Stimulated activated naive CD4-positive, alpha-beta T cell (primary cell): ENCODE results near the gene BRI3.

Source experiments
- DNase-seq, 6 experiments: peaks; one replicate each; lab custom pipeline; 2025; lab: John Stamatoyannopoulos, UW

BRI3 gene

GRCh38 chr7:98252425-98253054, 28.9 kb upstream of the BRI3 start:
- peak in 1 of 6 experiments; percentile 38 for DNase-seq

DNA sequence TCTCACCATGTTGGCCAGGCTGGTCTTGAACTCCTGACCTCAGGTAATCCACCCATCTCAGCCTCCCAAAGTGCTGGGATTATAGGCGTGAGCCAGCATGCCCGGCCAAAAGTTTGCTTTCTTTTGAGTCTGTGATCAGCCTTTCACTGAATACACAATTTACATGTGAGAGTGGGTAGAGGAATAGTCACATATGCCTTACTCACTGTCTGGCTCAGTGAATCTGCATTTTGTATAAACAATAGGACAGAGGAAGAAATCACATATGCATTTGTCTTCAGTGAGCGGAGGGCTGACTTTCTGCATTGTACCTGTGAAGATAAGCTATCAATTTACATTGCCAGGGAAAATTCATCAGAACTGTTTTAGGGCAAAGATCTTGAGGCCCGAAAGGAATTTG, 27.0 kb upstream of the BRI3 start:
- DNase-seq: no peak

DNA sequence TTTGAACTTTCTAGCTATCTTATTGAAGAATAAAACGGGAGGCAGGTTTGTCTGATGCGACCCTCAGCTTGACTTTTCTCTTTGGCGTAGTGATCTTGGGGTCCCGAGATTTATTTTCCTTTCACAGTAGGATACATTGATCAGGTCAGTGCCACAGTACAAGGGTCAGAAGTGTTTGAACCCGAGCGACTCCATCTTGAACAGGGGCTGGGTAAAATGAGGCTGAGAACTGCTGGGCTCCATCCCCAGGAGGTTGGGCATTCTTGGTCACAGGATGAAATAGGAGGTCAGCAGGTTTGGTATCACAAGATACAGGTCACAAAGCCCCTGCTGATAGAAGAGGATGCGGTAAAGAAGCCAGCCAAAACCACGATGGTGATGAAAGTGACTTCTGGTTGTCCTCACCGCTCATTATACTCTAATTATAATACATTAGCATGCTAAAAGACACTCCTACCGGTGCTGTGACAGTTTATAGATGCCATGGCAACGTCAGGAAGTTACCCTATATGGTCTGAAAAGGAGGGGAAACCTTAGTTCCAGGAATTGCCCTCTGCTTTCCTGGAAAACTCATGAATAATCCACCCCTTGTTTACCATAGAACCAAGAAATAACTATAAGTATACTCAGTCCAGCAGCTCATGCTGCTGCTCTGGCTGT, 26.4 kb upstream of the BRI3 start:
- no peak for DNase-seq

DNA sequence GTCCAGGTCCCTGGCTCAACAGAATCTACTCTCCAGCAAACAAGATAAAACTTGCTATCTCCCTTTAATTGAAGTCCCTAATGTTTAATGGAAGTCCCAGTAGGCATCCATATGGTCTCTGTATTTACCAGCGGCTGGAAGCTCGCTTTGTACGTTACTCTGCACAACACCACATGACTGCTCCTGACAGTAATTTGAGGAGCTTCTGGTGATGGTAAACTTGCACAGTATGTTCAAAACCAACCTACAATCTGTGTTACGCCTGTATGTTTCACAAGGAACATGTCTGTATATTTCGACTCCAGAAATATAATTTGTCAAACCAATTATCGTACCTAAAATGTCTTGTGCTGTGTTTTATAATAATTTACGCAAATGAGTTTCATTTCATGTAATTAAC, 25.1 kb upstream of the BRI3 start:
- DNase-seq: no peak

DNA sequence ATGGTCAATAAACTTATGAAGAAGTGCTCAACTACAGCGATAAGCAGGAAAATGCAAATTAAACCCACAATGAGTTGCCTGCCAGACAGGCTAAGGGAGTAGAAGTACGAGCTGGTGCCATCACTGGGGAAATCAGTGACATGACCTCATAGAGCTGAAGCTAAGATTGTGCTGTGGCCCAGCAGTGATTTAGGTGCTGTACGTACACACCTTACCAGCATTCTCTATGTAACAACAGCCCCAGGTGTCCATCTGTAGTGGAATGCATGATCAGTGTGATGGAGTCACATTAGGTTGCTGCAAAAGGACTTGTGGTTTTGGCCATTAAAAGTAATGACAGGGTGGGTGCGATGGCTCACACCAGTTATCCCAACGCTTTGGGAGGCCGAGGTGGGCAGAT, 23.8 kb upstream of the BRI3 start:
- DNase-seq: no peak

DNA sequence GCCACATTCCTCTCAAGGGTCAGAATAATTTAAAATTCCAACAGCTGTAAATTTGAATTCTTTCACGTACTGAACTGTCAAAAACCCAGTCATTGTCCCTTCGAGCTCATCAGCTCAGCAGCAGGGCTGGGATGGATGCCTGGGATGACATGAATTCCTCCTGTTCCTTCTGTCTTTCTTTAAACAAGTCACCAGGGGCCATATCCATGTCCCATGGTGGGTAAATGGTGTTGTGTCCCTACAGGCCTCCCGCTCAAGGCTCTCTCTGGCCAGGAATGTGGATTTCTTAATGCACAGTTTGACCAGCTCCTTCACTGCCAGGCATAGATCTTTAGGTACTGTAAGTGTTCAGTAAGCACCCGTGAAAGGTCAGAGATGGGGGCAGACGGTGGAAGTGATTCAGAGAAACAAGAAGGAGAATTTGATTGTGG, 15.6 kb upstream of the BRI3 start:
- DNase-seq: no peak

DNA sequence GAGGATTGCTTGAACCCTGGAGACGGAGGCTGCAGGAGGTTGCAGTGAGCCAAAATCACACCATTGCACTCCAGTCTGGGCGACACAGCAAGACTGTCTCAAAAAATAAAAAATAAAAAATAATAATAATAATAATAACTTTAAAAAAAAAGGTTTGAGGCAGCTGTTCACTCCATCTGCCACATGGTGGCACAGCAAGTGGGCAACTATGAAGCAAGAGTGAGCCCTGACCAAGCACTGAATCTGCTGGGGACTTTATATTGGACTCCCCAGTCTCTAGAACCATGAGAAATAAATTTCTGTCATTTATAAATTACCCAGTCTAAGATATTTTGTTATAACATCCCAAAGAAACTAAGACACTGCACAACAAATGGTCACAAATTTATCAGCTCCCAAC, 14.6 kb upstream of the BRI3 start:
- DNase-seq: no peak

DNA sequence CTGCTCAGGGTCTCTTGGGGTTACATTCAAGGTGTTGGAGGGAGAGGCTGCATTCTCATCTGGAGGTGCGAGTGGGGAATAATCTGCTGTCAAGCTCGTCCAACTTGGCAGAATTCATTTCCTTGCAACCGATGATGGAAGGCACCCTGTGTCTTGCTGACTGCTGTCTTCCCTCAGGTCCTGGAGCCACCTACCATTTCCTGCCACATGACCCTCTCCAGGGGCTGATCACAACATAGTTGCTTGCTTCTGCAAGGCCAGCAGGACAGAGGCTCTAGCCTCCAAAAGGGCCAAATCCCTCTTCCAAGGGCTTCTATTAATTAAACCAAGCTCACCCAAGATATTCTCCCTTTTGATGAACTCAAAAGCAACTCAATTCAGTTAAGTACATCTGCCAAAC, 14.2 kb upstream of the BRI3 start:
- no peak for DNase-seq

DNA sequence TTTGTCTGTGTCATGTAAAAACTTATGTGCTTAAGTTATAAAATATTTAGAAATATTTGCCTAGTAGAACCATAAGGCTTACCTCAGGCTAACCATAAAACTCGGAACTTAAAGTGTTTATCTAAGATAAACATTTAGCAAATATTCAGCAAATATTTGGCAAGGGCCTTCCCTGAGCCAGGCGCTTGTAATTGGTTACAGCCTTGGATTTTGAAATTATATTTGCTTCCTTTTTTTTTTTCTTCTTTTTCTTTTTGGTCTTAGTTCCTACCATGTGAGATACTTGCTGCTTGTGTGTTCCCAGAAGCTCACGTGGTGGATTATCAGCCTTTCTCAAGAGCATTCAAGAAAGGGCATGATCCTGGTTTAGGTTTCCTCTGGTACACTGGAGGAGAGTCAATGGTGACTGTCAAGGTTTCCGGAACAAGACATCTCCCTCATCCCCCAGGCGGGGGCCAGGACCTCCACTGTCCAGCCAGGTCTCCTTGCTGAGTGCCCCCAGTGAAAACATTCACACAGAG, 5.2 kb upstream of the BRI3 start:
- DNase-seq: no peak

GRCh38 chr7:98278408-98278807, 3.1 kb upstream of the BRI3 start:
- DNase-seq: no peak

GRCh38 chr7:98278936-98279335, 2.5 kb upstream of the BRI3 start:
- DNase-seq: no peak

DNA sequence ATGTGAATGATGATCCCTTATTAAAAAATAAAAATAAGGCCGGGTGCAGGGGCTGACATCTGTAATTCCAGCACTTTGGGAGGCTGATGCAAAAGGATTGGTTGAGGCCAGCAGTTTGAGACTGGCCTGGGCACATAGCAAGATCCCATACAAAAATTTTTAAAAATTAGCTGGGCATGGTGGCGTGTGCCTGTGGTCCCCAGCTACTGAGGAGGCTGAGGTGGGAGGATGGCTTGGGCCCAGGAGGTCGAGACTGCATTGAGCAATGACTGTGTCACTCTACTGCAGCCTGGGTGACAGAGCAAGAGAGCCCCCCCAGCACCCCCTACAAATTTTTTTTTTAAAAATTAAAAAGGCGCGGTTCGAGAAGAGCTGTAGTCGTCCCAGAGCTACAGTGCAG, 1.2 kb upstream of the BRI3 start:
- no peak for DNase-seq

GRCh38 chr7:98281757-98282606, 496 bp downstream of the BRI3 start:
- DNase-seq: peak in 4 of 6 experiments; percentile 52 to 72 (median 56)

GRCh38 chr7:98282703-98283102, 1.2 kb downstream of the BRI3 start:
- no peak for DNase-seq

GRCh38 chr7:98283127-98283886, 1.8 kb downstream of the BRI3 start:
- DNase-seq: peak in 1 of 6 experiments; percentile 8

- no peak for DNase-seq
These were observed 2.4 kb downstream of the BRI3 start for GRCh38 chr7:98283887-98284222.

DNA sequence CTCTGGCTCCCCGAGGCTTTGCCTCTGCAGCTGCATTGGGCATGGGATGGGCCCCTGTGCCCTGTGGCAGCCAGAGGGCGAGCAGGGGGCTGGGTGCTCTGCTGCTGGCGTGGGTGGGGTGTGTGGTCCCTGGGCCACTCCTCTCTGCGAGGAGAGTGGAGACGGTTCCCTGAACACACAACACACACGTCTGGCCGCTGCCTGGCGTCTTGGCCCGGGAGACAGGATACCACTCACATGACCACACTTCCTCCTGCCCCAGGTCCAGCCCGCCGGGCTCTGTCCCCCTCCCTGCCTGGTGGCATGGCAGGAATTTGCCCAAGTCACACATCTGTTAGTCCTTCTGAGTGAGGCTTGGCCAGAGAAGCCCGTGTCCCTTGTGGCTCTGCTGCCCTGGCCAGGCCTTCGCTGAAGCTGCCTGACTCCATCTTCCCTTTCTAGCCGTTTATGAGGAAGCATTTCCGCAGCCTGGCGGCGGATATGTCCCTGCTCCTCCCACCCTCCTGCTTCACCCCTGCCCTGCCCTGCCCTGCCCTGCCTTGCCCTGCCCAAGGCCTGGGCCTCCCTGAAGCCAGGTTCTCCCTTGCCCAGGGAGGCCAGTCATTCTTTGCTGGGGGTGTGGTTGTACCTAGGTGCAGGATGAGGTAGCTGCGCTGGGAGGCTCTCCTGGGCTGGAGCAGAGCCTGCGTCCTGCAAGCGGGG, 3.0 kb downstream of the BRI3 start:
- DNase-seq: no peak

GRCh38 chr7:98285157-98286092, 3.9 kb downstream of the BRI3 start:
- DNase-seq: peak in 1 of 6 experiments; percentile 4

DNA sequence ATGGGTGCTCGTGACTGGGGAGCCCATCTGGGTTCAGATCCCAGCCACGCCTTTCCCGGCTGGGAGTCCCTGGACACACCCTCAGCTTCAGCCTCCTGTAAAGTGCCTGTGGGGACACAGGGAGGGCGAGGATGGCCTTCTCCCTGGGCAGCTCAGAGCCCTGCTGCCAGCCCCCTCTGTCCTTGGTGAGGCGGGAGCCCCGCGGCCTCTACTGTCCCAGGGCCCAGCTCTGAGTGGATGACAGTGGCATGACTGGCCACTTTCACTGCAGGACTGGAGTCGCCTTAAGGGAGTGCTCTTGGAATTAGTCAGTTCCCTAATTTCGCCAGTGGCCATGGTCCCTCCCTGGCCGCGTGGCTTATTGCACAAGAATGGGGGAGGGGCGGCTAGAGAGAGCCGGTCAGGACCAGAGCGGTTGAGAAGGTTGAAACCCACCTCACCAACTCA, 4.6 kb downstream of the BRI3 start:
- DNase-seq: no peak
